PFSK-1 (cell line): Measurements from ENCODE around the gene SLC5A5.

Source experiments
- FOXP2 ChIP-seq: optimal IDR thresholded peaks from 2 replicates; pipeline ENCODE3; 2011; ENCODE audit warnings: borderline replicate concordance, control low read depth, inconsistent platforms; ENCODE audit not compliant: insufficient read depth; ENCODE audit errors: extremely low read length, extremely low read depth
- POLR2AphosphoS5 ChIP-seq: IDR thresholded peaks from 2 replicates; pipeline ENCODE4 v1.6.1; 2012; ENCODE audit warnings: low read depth, mild to moderate bottlenecking, control low read depth, low read length, moderate library complexity
- REST ChIP-seq, 2 experiments: IDR thresholded peaks; 2 replicates each; pipeline versions ENCODE4 v1.6.1 to v1.8.0; 2011 to 2012; ENCODE audit warnings: low read depth in 2 of 2, low read length in 2 of 2, control low read depth in 1 of 2, inconsistent platforms in 1 of 2, mild to moderate bottlenecking in 1 of 2, moderate library complexity in 1 of 2; ENCODE audit not compliant: insufficient read depth in 1 of 2
- SIN3A ChIP-seq: IDR thresholded peaks from 2 replicates; pipeline ENCODE4 v1.6.1; 2012; ENCODE audit warnings: mild to moderate bottlenecking, low read length, moderate library complexity, borderline replicate concordance; ENCODE audit not compliant: insufficient read depth
- TAF1 ChIP-seq: IDR thresholded peaks from 2 replicates; pipeline ENCODE4 v1.6.1; 2012; ENCODE audit warnings: low read length, control low read depth, borderline replicate concordance; ENCODE audit not compliant: insufficient read depth

The SLC5A5 gene

GRCh38 chr19:17943274-17944221 lies 71.8 kb downstream of the SLC5A5 start:
- TF ChIP-seq FOXP2: no peak
- no peak for TF ChIP-seq TAF1
- TF ChIP-seq REST (IDR thresholded peaks at IDR 0.05; ENCODE audit: insufficient read depth in 1 of 2, low read depth in 2 of 2, low read length in 2 of 2): no peak
- TF ChIP-seq POLR2AphosphoS5: no peak
- no peak for TF ChIP-seq SIN3A

- TF ChIP-seq FOXP2: no peak
- no peak for TF ChIP-seq POLR2AphosphoS5
- no peak for TF ChIP-seq TAF1
- TF ChIP-seq SIN3A: no peak
- no peak for TF ChIP-seq REST (IDR thresholded peaks at IDR 0.05; ENCODE audit: insufficient read depth in 1 of 2, low read depth in 2 of 2, low read length in 2 of 2)
Observed at GRCh38 chr19:17944301-17944700, 72.6 kb downstream of the SLC5A5 start.
